Retinal pigment epithelial cell (primary cell): ENCODE measurements around the gene GSN.

Source experiments
- DNase-seq: peaks from one replicate; pipeline ENCODE4 v3.0.0-alpha.2; 2010; ENCODE audit warnings: low read depth
- H3K4me3 ChIP-seq: 2 replicates; pipeline ENCODE4 v1.5.1; 2011; ENCODE audit warnings: mild to moderate bottlenecking, low read length, control low read depth, moderate library complexity
- TF ChIP-seq, protein P1 (sequence below): conservative IDR thresholded peaks from 2 replicates; pipeline ENCODE4 v1.5.1; 2011; ENCODE audit warnings: low read depth, low read length, control low read depth, inconsistent platforms

Gene GSN

DNA sequence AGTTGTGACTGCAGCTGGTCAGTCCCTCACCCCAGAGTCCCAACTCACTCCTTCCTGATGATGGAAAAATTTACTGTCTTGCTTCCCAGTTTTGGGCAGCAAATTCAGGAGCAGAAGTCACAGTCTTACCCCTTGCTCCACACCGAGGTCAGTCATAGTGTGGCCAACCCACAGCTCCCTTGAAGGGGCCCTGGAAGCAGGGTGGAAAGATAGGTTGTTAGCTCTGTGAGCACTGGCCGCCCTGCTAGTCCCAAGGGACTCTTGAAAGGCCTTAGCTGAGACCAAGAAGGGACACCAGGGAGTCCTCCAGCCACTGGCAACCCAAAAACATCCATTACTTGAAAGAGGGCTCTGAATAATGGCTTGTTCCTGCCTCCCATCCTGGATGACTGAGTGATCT lies 40.0 kb downstream of the GSN start:
- H3K4me3 ChIP-seq: no peak overlapping the region
- TF ChIP-seq, protein P1, sequence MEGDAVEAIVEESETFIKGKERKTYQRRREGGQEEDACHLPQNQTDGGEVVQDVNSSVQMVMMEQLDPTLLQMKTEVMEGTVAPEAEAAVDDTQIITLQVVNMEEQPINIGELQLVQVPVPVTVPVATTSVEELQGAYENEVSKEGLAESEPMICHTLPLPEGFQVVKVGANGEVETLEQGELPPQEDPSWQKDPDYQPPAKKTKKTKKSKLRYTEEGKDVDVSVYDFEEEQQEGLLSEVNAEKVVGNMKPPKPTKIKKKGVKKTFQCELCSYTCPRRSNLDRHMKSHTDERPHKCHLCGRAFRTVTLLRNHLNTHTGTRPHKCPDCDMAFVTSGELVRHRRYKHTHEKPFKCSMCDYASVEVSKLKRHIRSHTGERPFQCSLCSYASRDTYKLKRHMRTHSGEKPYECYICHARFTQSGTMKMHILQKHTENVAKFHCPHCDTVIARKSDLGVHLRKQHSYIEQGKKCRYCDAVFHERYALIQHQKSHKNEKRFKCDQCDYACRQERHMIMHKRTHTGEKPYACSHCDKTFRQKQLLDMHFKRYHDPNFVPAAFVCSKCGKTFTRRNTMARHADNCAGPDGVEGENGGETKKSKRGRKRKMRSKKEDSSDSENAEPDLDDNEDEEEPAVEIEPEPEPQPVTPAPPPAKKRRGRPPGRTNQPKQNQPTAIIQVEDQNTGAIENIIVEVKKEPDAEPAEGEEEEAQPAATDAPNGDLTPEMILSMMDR: no peak
- no peak for DNase-seq

DNA sequence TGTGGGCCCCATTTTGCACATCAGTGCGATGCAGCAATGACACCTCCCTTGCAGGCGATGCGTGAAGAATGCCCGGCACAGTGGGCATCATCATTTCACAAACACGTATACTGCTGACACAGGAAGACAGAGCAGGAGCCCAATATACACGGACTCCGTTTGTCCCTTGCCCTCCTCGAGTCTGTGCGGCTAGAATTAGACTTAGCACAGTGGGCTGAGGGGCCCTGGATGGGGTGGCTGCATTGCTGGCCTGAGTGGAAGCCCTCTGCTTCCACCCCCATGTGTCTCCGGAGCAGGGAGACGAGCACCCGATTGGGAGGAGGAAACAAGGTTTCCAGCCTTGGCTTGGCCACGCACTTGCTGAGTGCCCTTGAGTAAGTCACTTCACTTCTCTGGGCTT lies 40.8 kb downstream of the GSN start:
- TF ChIP-seq, protein P1: no peak
- no peak for DNase-seq
- H3K4me3 ChIP-seq: no peak overlapping the region

DNA sequence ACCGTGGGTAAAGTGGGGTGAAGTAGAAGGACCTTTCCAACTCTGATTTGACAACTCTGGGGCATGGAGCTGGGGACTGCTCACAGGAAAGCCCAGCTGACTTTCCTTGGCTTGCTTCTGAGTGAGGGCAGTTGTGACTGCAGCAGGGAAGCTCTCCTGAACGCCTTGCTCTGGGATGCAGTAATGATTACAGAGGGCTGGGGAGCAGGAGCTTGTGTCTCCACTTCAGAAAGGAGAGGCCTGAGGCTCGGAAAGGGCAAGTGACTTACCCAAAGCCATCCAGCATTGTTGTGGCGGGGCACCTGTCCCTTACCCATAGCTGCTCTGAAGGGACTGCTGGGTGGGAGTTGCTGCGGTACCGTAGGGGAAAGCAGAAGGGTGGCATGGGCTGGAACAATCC lies 41.2 kb downstream of the GSN start:
- no peak overlapping the region for H3K4me3 ChIP-seq
- DNase-seq: no peak
- TF ChIP-seq, protein P1: no peak

DNA sequence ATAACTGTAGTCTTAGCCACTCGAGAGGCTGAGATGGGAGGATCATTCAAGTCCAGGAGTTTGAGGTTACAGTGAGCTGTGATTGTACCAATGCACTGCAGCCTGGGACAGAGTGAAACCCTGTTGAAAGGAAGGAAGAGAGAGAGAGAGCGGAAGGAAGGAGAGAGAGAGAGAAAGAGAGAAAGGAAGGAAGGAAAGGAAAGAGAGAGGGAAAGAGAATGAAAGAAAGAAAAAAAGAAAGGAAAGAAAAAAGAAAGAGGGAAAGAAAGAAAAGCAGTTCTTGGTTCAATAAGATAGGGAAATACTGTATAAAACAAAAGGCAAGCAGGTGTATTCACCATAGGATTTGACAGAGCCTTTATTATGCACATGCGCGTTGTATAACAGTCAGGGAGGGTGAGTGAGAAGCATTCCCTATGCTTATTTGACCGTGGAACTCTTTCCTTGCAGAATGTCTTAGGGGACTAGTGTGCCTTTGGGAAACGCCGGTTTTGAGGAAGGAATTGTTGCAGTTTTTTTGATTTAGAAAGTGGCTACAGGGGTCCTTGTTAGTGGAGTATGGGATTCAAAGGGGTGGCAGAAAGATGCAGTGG lies 42.0 kb downstream of the GSN start:
- no peak for DNase-seq
- no peak overlapping the region for H3K4me3 ChIP-seq
- TF ChIP-seq, protein P1: no peak

DNA sequence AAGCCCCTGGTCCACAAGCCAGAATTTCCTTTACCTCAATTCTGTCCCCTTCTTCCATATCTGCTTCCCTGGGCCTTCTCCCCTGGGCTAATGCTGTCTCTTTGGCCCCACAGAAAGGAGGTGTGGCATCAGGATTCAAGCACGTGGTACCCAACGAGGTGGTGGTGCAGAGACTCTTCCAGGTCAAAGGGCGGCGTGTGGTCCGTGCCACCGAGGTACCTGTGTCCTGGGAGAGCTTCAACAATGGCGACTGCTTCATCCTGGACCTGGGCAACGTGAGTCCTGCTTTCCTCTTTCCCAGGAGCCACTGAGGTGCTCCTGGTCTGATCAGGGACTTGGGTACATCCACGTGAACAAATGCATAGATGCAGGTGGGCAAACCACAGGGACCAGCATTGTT lies 42.6 kb downstream of the GSN start:
- TF ChIP-seq, protein P1: no peak
- no peak for DNase-seq
- no peak overlapping the region for H3K4me3 ChIP-seq

DNA sequence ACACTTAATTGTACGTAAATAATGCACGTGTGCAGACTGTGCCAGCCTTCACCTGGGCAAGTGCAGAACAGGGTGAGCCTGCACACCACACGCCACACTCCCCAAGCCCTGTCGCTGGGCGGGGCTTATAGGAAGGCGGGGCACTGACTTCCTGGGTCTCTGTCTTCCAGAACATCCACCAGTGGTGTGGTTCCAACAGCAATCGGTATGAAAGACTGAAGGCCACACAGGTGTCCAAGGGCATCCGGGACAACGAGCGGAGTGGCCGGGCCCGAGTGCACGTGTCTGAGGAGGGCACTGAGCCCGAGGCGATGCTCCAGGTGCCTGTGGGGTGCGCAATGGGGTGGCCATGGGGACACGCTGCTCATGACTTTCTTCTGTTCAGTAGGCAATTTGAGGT lies 44.2 kb downstream of the GSN start:
- TF ChIP-seq, protein P1: no peak
- no peak overlapping the region for H3K4me3 ChIP-seq
- DNase-seq: no peak

DNA sequence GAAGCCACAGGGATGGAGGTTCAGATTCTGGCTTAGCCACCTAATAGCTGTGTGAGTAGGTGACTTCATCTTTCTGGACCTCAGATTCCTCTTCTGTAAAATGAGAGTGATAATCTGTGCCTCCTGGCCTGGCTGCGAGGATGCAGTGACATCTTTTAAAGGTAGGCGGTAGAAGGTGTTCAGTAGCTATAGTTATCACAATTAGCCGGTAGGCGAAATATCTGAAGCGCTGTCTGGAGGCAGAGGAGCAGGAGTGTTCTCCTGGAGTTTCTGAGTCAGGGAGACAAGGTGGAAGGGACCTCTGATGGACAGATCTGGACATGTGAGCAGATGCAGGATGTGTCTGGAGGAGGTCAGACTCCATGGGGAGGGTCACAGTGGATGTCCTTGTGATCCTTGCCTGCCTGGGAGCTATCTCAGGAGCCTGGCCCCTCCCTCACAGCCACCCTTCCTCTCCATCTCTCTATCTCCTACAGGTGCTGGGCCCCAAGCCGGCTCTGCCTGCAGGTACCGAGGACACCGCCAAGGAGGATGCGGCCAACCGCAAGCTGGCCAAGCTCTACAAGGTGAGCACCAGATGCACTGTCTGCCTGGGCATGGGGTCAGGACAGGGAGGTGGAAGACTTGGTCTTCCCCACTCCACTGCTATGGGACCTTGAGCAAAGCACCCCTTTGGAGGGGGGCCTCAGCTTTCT lies 45.6 kb downstream of the GSN start:
- H3K4me3 ChIP-seq: no peak overlapping the region
- no peak for DNase-seq
- TF ChIP-seq, protein P1: no peak
